ENCODE measurements around the gene PRKACA.

- TF ChIP-seq POLR2A (IDR thresholded peaks at IDR 0.05) (no peak), CTCF (IDR thresholded peaks at IDR 0.05) (no peak)
These were observed 4.7 kb downstream of the PRKACA start for GRCh38 chr19:14112809-14113385.
